Cardiac fibroblast (primary cell): ENCODE data around the gene ING5.

Experiments
- DNase-seq, 2 donors: peaks; one replicate each; pipeline versions ENCODE4 v3.0.0 to v3.0.0-alpha.2; 2010; ENCODE audit warnings: low read depth in 2 of 2
- H3K4me3 ChIP-seq, 2 donors: replicated peaks in 1 of 2; 1 replicate in 1 of 2; 2 replicates in 1 of 2; pipeline ENCODE4 v1.5.1; 2011; ENCODE audit warnings: low read depth in 2 of 2, low read length in 2 of 2, mild to moderate bottlenecking in 2 of 2, moderate library complexity in 1 of 2
- CTCF ChIP-seq: IDR thresholded peaks from one replicate; pipeline ENCODE4 v1.5.1; 2011; ENCODE audit warnings: low read depth, mild to moderate bottlenecking, low read length, inconsistent platforms

ING5 gene

GRCh38 chr2:241764275-241765241, 62.7 kb downstream of the ING5 start:
- TF ChIP-seq CTCF: no peak
- no peak overlapping the region for H3K4me3 ChIP-seq
- DNase-seq: no peak

GRCh38 chr2:241767464-241768250, 65.8 kb downstream of the ING5 start:
- no peak for TF ChIP-seq CTCF
- H3K4me3 ChIP-seq: no peak overlapping the region
- DNase-seq: no peak

GRCh38 chr2:241768251-241768711, 66.4 kb downstream of the ING5 start:
- TF ChIP-seq CTCF: no peak
- no peak for DNase-seq
- no peak overlapping the region for H3K4me3 ChIP-seq

GRCh38 chr2:241768850-241769249, 67.0 kb downstream of the ING5 start:
- no peak for DNase-seq
- H3K4me3 ChIP-seq: no peak overlapping the region
- TF ChIP-seq CTCF: no peak

GRCh38 chr2:241769819-241770184, 68.0 kb downstream of the ING5 start:
- no peak for TF ChIP-seq CTCF
- no peak overlapping the region for H3K4me3 ChIP-seq
- no peak for DNase-seq

GRCh38 chr2:241770185-241770935, 68.5 kb downstream of the ING5 start:
- no peak for DNase-seq
- H3K4me3 ChIP-seq: no peak overlapping the region
- TF ChIP-seq CTCF: no peak
